Lower leg skin (tissue), 3 donors: ENCODE data around the gene CHRNG.

Source experiments
- POLR2A ChIP-seq, 2 donors: fragments of 450-650 bp; IDR thresholded peaks; one replicate each; pipeline ENCODE4 v1.6.1; 2016 to 2017; ENCODE audit warnings: antibody characterized with exemption in 2 of 2, mild to moderate bottlenecking in 1 of 2, moderate library complexity in 1 of 2
- TF ChIP-seq, protein P1 (sequence below), 3 donors: fragments of 450-650 bp; IDR thresholded peaks; one replicate each; pipeline ENCODE4 v1.5.1; 2016; ENCODE audit warnings: antibody characterized with exemption in 3 of 3, mild to moderate bottlenecking in 3 of 3, moderate library complexity in 2 of 3

GRCh38 chr2:232523682-232524597, 15.6 kb upstream of the CHRNG start:
- TF ChIP-seq, protein P1, sequence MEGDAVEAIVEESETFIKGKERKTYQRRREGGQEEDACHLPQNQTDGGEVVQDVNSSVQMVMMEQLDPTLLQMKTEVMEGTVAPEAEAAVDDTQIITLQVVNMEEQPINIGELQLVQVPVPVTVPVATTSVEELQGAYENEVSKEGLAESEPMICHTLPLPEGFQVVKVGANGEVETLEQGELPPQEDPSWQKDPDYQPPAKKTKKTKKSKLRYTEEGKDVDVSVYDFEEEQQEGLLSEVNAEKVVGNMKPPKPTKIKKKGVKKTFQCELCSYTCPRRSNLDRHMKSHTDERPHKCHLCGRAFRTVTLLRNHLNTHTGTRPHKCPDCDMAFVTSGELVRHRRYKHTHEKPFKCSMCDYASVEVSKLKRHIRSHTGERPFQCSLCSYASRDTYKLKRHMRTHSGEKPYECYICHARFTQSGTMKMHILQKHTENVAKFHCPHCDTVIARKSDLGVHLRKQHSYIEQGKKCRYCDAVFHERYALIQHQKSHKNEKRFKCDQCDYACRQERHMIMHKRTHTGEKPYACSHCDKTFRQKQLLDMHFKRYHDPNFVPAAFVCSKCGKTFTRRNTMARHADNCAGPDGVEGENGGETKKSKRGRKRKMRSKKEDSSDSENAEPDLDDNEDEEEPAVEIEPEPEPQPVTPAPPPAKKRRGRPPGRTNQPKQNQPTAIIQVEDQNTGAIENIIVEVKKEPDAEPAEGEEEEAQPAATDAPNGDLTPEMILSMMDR (IDR thresholded peaks at IDR 0.05), result no peak
- no peak for TF ChIP-seq POLR2A (IDR thresholded peaks at IDR 0.05)
